Left hindlimb (tissue), 1 donor: ENCODE results near the gene MTHFD1L.

Source experiments
- DNase-seq: peaks from one replicate; pipeline ENCODE4 v3.0.0-alpha.2; 2018

MTHFD1L gene

DNA sequence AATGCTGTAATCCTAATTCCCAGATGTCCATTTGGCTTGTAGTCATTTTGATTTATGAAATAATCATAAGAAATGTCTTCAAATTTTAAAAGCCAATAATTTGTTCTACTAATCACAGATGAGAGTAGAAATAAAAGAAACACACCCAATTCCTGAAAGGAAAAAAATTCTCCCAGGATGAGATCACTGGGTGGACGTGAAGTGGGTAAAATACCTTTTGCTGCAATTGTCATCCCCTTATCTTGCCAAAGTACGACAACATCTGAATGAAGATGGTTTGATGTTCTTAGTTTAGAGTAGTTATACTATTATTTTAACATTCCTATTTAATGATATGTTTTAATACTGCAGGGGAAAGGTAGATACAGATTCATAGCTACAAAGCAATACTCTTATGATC lies 33.7 kb downstream of the MTHFD1L start:
- no peak for DNase-seq

DNA sequence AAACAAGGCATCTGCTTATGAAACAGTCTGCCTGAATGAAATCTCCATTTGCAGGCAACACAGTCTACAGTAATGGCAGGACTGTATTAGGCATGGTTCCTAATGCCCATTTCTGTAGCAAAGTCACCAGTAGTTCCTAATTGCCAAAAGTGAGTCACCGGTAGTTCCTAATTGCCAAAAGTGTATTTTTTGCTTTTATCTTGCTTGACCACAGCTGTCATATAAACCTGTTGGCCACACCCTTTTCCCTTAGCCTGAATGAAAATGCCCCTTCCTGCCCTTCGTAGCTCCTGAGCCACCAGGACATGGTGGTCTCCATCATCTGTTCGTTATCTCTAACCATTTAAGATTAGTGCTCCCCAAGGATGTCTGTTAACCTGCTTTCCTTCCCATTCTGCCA lies 34.5 kb downstream of the MTHFD1L start:
- no peak for DNase-seq

DNA sequence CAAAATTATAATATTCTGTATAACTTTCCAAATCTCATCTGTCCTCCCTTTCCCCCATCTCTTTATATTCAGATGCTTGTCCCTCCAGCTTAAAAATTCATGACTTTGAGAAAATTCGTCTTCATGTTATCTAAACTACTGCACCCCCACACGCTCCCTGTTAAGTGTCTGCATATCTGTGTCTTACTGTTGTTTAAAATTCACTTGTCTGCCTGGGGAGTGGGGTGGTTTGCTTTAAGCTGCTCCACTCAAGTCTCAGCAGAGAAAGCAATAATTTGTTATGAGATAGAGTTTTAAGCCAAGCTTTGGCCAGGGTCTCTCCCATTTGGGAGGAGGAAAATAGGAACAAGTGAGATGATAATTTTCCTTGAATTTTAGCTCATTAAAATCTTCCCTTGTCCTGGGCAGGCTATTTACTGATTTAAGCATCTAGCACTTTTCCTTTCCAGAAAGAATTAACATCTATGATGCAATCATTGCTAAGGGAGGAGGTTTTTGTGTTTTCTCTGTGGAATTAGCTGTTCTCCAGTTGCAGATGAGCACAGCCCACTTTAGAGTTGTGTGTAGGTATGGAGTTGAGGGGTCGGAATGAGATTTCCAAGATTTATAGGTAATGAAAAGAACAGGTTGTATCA lies 36.8 kb downstream of the MTHFD1L start:
- DNase-seq: no peak

DNA sequence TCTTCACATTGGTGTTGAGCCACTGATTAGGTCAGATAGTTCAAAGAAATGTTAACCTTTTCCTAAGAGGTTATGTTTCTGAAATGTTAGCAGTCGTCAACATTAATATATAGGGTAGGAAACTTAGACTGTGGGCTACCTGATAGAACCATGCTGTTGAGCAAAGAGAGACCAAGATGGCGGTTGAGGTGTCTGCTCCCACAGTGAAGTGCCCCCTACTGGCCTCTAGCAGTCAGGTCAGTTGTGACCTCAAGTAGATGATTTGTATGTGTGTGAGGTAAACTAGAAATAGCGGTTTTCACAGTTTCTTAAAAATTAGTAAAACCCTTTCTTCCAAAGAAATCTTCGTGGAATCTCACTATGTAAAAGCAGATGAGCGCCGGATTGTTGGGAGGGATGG lies 40.3 kb downstream of the MTHFD1L start:
- no peak for DNase-seq

- no peak for DNase-seq
These were observed 41.3 kb downstream of the MTHFD1L start for GRCh38 chr6:150906641-150907326.

DNA sequence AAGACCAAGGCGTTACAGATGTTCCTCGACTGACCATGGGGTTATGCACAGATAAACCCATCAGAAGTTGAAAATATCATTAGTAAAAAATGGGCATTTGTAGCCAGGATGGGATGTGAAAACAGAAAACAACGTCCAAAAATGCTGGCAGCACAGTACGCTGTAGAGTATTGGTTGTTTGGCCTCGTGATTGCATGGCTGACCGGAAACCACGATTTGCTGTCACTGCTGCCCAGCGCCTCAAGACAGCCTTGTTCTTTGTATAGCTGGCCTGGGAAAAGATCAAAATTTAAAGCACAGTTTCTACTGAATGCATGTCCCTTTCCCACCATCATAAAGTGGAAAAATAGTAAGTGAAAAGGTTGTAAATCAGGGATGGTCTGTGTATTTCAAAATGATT lies 41.9 kb downstream of the MTHFD1L start:
- DNase-seq: no peak

- no peak for DNase-seq
These were observed 43.4 kb downstream of the MTHFD1L start for GRCh38 chr6:150908901-150909300.

DNA sequence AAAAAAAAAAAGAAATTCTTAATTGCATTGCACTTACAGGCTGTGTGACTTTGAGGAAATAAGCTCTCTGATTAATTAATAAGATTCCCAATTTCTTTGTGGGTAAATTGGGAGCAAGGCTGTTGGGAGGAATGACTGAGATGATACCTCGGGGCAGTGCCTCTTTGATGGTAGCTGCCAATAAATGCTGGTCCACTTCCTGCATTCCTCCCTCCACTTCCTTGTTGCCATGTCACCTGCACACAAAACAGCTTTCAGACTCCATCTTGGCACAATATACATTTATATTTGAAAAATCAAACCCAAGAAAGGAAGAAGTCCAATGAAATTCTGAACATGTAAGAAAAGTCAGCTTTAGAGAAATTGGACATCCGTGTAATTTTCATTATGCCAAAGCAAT lies 45.1 kb downstream of the MTHFD1L start:
- no peak for DNase-seq

DNA sequence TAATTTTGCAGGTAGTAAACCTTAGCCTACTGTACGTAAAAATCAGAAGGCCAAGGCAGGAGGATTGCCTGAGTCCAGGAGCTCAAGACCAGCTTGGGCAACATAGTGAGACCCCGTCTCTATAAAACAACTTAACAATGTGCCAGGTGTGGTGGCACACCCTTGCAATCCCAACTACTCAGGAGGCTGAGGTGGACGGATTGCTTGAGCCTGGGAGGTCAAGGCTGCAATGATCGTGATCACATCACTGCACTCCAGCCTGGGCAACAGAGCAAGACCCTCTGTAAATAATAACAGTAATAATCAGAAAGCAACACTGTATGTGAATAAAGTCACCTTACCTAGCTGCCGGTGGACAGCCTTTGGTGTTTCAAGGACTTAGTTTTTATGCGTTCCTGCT lies 48.9 kb downstream of the MTHFD1L start:
- DNase-seq: no peak

DNA sequence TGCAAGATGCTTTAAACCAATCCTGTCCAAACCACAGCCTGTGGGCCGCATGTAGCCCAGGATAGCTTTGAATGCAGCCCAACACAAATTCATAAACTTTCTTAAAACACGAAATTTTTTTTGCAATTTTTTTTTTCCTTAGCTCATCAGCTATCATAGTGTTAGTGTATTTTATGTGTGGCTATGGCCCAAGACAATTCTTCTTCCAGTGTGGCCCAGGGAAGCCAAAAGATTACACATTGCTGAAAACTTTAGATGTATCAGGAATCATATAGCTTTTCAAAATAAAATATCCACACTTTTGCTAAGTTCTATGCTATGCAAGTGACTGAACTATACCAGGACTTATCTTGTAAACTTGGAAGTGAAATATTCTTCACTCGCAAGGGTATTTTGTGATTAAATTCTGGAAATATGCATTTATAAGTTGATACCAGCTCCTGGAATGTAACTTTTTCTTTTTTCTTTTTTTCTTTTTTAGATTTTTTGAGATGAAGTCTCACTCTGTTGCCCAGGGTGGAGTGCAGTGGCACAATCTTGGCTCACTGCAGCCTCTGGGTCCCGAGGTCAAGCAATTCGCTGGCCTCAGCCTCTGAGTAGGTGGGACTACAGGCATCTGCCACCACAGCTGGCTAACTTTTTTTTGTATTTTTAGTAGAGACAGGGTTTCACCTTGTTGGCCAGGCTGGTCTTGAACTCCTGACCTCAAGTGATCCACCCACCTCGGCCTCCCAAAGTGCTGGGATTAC lies 49.8 kb downstream of the MTHFD1L start:
- no peak for DNase-seq

DNA sequence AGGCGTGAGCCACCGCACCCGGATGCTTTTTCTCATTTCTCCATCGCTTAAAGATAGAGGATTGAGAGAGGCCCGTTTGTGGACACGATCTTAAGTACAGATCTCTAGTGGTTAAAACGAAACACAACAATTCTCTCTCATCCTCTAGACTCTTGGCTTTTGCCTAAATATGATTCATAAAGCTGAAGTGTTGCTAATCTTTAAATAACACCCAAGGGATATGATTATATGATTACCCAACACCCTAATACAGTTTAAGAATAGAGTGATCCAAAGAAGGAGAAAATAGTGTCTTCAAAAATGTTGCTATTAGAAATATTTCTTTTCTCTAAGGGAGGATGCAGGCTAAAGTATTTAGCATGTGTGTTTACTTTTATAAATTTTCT lies 50.4 kb downstream of the MTHFD1L start:
- DNase-seq: no peak

GRCh38 chr6:150919938-150920337 lies 54.4 kb downstream of the MTHFD1L start:
- no peak for DNase-seq

GRCh38 chr6:150922137-150922536 lies 56.6 kb downstream of the MTHFD1L start:
- DNase-seq: no peak

DNA sequence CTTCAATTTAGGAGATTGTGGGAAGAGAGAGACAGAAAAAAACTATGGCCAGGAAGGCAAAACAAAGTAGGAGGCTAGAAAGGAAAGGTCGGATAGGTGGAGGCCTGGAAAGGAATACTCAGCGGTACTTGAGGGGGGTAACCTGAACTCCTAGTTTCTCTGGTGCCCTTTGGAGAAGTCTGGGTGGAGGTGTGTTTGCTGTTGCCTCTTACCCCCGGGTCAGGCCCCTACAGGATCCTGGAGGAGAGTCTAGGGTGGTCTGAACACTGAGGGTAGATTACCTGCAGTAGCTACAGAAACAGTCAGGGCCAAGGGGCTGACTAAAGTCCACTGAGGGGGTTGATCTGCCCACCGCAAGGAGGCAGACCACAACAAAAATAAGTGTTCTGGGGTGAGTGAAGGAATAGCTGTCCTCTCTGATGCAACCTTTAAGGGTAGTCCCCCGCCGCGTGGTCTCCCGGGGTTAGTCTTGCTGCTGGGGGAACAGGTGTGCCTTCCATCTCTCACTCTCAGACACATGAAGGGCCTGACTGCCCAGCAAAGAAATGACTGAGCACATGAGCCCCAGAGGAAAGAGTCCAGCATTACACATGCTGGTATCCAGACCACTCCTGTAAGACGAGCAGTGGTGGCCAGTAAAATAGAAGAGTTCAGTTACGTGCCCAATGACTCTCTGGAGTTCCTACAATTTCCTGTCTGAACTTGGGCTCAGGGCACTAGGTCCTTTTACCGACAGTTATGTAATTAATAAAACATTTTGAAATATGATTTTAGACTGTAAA lies 59.5 kb downstream of the MTHFD1L start:
- DNase-seq: no peak

GRCh38 chr6:150925590-150925928 lies 60.1 kb downstream of the MTHFD1L start:
- DNase-seq: no peak

DNA sequence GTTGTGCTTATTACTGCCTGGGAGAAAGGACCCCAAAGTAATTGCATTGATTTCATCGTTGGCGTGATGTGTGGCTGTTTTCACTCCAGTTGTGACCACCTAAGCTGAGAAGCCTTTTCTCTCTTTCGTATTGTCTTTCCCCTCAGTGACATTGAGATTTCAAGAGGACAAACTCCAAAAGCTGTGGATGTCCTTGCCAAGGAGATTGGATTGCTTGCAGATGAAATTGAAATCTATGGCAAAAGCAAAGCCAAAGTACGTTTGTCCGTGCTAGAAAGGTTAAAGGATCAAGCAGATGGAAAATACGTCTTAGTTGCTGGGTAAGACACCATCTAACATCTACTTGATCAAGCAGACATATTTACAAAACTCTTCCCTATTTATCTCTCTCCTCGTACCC lies 60.5 kb downstream of the MTHFD1L start:
- DNase-seq: no peak

DNA sequence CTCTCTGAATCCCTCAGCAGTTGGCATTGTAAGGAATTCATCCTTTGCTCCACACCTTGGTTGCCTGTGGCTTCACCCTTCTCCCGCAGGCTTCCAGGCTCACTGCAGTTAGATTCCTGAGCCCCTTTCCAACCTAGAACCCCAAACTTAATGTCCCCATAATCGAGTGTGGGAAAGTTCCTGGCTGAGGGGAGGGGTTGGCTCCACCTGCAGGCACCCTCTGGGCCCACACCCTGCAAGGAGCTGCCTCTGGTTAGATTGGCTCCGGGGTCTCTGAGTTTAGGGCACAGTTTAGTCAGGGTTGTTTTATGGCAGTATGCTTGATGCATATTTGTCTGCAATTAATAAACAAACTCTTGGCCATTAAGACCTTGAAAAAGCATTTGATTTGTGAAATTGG lies 63.4 kb downstream of the MTHFD1L start:
- no peak for DNase-seq

- no peak for DNase-seq
These were observed 63.9 kb downstream of the MTHFD1L start for GRCh38 chr6:150929416-150929815.

- DNase-seq: peak; percentile 45
These were observed 65.3 kb downstream of the MTHFD1L start for GRCh38 chr6:150930841-150931240.

GRCh38 chr6:150931405-150931804 lies 65.9 kb downstream of the MTHFD1L start:
- no peak for DNase-seq

DNA sequence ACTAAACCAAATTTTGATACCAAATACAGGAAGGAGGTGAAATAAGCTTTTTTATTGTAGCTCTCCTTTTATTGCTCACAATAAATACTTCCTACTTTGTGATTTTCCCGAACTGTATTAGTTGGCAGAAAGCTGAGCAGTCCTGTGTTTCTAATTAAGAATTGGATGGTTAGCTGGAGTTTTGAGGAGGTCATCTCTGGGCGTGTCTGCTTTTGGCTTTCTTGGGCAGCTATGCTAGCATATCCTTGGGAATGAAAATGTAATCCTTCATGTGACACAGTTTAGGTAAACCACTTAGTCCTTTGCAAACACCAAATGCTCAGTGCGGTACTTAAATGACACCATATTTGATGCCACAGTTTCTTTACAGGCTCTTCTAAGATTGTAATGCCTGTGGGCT lies 67.5 kb downstream of the MTHFD1L start:
- peak; percentile 38 for DNase-seq

DNA sequence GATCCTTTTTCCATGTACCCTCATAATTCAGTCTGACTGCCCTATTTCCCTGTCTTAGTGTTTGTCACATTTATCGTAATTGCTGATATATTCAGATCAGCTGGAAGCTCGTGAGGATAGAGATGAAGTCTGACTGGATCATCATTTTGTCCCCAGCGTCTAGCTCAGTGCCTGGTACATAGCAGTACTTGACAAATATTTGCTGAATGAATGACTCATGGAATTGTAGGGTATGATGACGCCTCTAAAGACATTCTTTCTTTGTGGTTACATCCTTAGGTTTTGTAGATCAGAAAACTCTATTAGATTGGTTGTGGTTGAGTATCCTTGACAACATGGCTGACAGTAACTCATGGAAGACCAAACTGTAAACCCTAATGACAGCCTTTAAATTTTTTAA lies 68.9 kb downstream of the MTHFD1L start:
- DNase-seq: no peak

GRCh38 chr6:150936021-150936555 lies 70.6 kb downstream of the MTHFD1L start:
- DNase-seq: no peak
